GM12878 (cell line): ENCODE measurements around the gene CLTCL1. TPM values are rescaled to one million over a fixed set of nuclear protein-coding genes. Genes with fewer than 3 reads are reported as not detected.

ENCODE experiments used
- ATAC-seq: fragments of 200-7000 bp; cut with Tn5 transposase; 3 replicates; pipeline ENCODE4 v1.9.1; 2020; ENCODE audit warnings: mild to moderate bottlenecking, moderate library complexity
- BruUV-seq: library from RNA; stranded (reverse); fragments of 400-500 nt; replicated peaks from 2 replicates; lab custom pipeline; 2021; lab: Mats Ljungman, UMichigan
- CTCF ChIA-PET: fragments of 300-600 bp; sonication (Branson Sonifier 250); formaldehyde crosslinking; extraction: SDS; loops from one replicate; lab custom pipeline; 2021; ENCODE audit warnings: inconsistent platforms; lab: Yijun Ruan, JAX
- POLR2A ChIA-PET: fragments of 350-600 bp; formaldehyde crosslinking; extraction: SDS; loops from one replicate; lab custom pipeline; 2021; ENCODE audit warnings: inconsistent platforms; lab: Charles Lee
- RAD21 ChIA-PET: fragments of 300-600 bp; sonication (Branson Sonifier 250); formaldehyde crosslinking; loops from one replicate; lab custom pipeline; 2023; ENCODE audit warnings: antibody characterized with exemption; ENCODE audit not compliant: unreplicated experiment; lab: Charles Lee
- SMC1A ChIA-PET: fragments of 300-600 bp; sonication (Branson Sonifier 250); formaldehyde crosslinking; loops from one replicate; lab custom pipeline; 2023; ENCODE audit not compliant: unreplicated experiment, uncharacterized antibody; lab: Charles Lee
- DNase-seq: peaks from one replicate; pipeline ENCODE4 v3.0.0-alpha.2; 2011; ENCODE audit warnings: low read depth, low spot score
- FAIRE-seq: peaks from 3 replicates; lab custom pipeline; 2011; peaks lifted over from hg19 to GRCh38; lab: Jason Lieb, UNC
- H2AFZ ChIP-seq: 2 replicates; pipeline ENCODE4 v1.6.0; 2011; ENCODE audit warnings: low read depth, low read length, control low read depth; ENCODE audit not compliant: control insufficient read depth
- H3K27ac ChIP-seq: 2 replicates; pipeline ENCODE4 v1.5.1; 2011; ENCODE audit warnings: control low read depth; ENCODE audit not compliant: control insufficient read depth, insufficient read depth
- H3K27me3 ChIP-seq, 2 experiments: replicated peaks in 1 of 2; 2 replicates each; pipeline versions ENCODE4 v1.6.0 to v1.6.1; 2011; ENCODE audit warnings: low read length in 1 of 2; ENCODE audit not compliant: control insufficient read depth in 2 of 2, insufficient read depth in 2 of 2
- H3K36me3 ChIP-seq, 2 experiments: 2 replicates each; pipeline ENCODE4 v1.5.1; 2011; ENCODE audit warnings: low read length in 1 of 2; ENCODE audit not compliant: control insufficient read depth in 2 of 2, insufficient read depth in 2 of 2
- H3K4me1 ChIP-seq: 2 replicates; pipeline ENCODE4 v1.6.1; 2011; ENCODE audit warnings: mild to moderate bottlenecking, low read length, moderate library complexity, mixed read lengths; ENCODE audit not compliant: control insufficient read depth, insufficient read depth
- H3K4me2 ChIP-seq: 2 replicates; pipeline ENCODE4 v1.6.0; 2011; ENCODE audit warnings: control low read depth; ENCODE audit not compliant: control insufficient read depth, insufficient read depth
- H3K4me3 ChIP-seq: fragments of 200-600 bp; sonication (generic); 2 replicates; pipeline ENCODE4 v1.5.1; 2016
- H3K79me2 ChIP-seq: 2 replicates; pipeline ENCODE4 v1.6.0; 2011; ENCODE audit warnings: low read length; ENCODE audit not compliant: control insufficient read depth, insufficient read depth
- H3K9ac ChIP-seq: 2 replicates; pipeline ENCODE4 v1.8.0; 2011; ENCODE audit warnings: low read length, control low read depth, mixed read lengths; ENCODE audit not compliant: control insufficient read depth, insufficient read depth
- H3K9me3 ChIP-seq: replicated peaks from 3 replicates; pipeline ENCODE4 v1.5.1; 2011; ENCODE audit warnings: mild to moderate bottlenecking, low read length; ENCODE audit not compliant: control insufficient read depth, insufficient read depth
- H4K20me1 ChIP-seq: 2 replicates; pipeline ENCODE4 v1.6.0; 2011; ENCODE audit not compliant: control insufficient read depth, insufficient read depth
- CBFB ChIP-seq: IDR thresholded peaks from 2 replicates; pipeline ENCODE4 v1.6.1; 2016; ENCODE audit warnings: antibody characterized with exemption, low read depth
- CEBPB ChIP-seq, 2 experiments: fragments of 150-350 bp in 1 of 2; IDR thresholded peaks; 2 replicates each; pipeline ENCODE4 v1.6.1; 2012 to 2014; ENCODE audit warnings: low read depth in 2 of 2, low read length in 2 of 2, borderline replicate concordance in 1 of 2, inconsistent platforms in 1 of 2
- CHD2 ChIP-seq: IDR thresholded peaks from 2 replicates; pipeline ENCODE4 v1.6.1; 2011; ENCODE audit warnings: low read depth, low read length, improper control_type of control experiment, borderline replicate concordance
- MEF2A ChIP-seq: IDR thresholded peaks from 2 replicates; pipeline ENCODE4 v1.6.1; 2011; ENCODE audit warnings: low read depth, mild to moderate bottlenecking, low read length, moderate library complexity; ENCODE audit not compliant: insufficient read depth
- MYB ChIP-seq: fragments of 150-350 bp; IDR thresholded peaks from 2 replicates; pipeline ENCODE4 v1.6.1; 2014; ENCODE audit warnings: mild to moderate bottlenecking, low read depth, low read length, borderline replicate concordance
- NFIC ChIP-seq: IDR thresholded peaks from 2 replicates; pipeline ENCODE4 v1.6.1; 2012; ENCODE audit warnings: low read depth, mild to moderate bottlenecking, inconsistent platforms, low read length, moderate library complexity
- NFXL1 ChIP-seq: fragments of 450-650 bp; IDR thresholded peaks from 2 replicates; pipeline ENCODE4 v1.6.1; 2017; ENCODE audit warnings: antibody characterized with exemption, mild to moderate bottlenecking, borderline replicate concordance
- NR2C2 ChIP-seq: IDR thresholded peaks from 2 replicates; pipeline ENCODE4 v1.6.1; 2011; ENCODE audit warnings: borderline replicate concordance, low read depth; ENCODE audit not compliant: control insufficient read depth, insufficient read length
- SMARCA5 ChIP-seq: fragments of 450-650 bp; IDR thresholded peaks from 2 replicates; pipeline ENCODE4 v1.6.1; 2017; ENCODE audit warnings: mild to moderate bottlenecking
- SPI1 ChIP-seq: IDR thresholded peaks from 2 replicates; pipeline ENCODE4 v1.6.1; 2011; ENCODE audit warnings: low read depth, mild to moderate bottlenecking, low read length, moderate library complexity, borderline replicate concordance; ENCODE audit not compliant: insufficient read depth
- TAF1 ChIP-seq: IDR thresholded peaks from 2 replicates; pipeline ENCODE4 v1.6.1; 2011; ENCODE audit warnings: mild to moderate bottlenecking, low read depth, low read length, borderline replicate concordance
- WGBS: methylation state at CpG from one replicate; pipeline ENCODE4 v1.1.6; 2016; ENCODE audit warnings: low lambda C conversion rate; ENCODE audit not compliant: insufficient replicate concordance, insufficient coverage; ENCODE audit errors: missing lambda C conversion rate; 5-methylcytosine and 5-hydroxymethylcytosine counted together
- in situ Hi-C: fragments of 300-500 bp; cut with MboI; formaldehyde crosslinking; loops from 9 replicates; pipeline ENCODE4 v1.14.3; 2018; ENCODE audit warnings: mixed read lengths
- intact Hi-C: fragments of 100-400 bp; cut with micrococcal nuclease; formaldehyde crosslinking; loops from one replicate; pipeline ENCODE4 v1.14.2; 2022; ENCODE audit not compliant: unreplicated experiment
- polyA plus RNA-seq, 11 experiments: library from polyadenylated mRNA; depleted of rRNA in 4 of 11; unstranded in 6 of 11; stranded (reverse) in 5 of 11; fragments of >200 nt; fragmentation: Nextera tagmentation in 4 of 11; fragmentation: Illumina TruSeq in 1 of 11; extraction: Ambion mirVana in 4 of 11; extraction: Trizol in 1 of 11; gene quantifications; 1 replicate in 1 of 11; 2 replicates in 10 of 11; pipeline versions ENCODE4 v1.2.1 to v1.2.3, GENCODE V29; 2011 to 2016; ENCODE audit warnings: inconsistent platforms in 2 of 11, missing spikeins in 2 of 11, low read depth in 1 of 11
- total RNA-seq, 4 experiments: library from RNA; depleted of rRNA in 3 of 4; stranded (reverse); fragments of >200 nt in 3 of 4; fragmentation: Illumina TruSeq in 1 of 4; extraction: Trizol in 1 of 4; gene quantifications; 2 replicates each; pipeline versions ENCODE4 v1.2.1 to v1.2.3, GENCODE V29; 2013 to 2021
- TF ChIP-seq, protein P1 (sequence below): fragments of 450-650 bp; IDR thresholded peaks from 2 replicates; pipeline ENCODE4 v1.6.1; 2017; ENCODE audit warnings: mild to moderate bottlenecking, moderate library complexity
- TF ChIP-seq, protein P2 (sequence below): fragments of 450-650 bp; formaldehyde crosslinking; IDR thresholded peaks from 2 replicates; pipeline ENCODE4 v1.5.0; 2022; ENCODE audit warnings: mild to moderate bottlenecking, missing genetic modification characterization
- TF ChIP-seq, protein P3 (sequence below): fragments of 150-350 bp; IDR thresholded peaks from 2 replicates; pipeline ENCODE4 v1.6.1; 2014; ENCODE audit warnings: mild to moderate bottlenecking, low read depth, low read length

Gene CLTCL1
- total and polyA plus RNA-seq, 10 of the 15 experiments (the other 5 are each of a cell fraction or from before 2014, with no cell fraction given), result under 0.01 to 0.35 (median 0.12) TPM; not detected in 2

DNA sequence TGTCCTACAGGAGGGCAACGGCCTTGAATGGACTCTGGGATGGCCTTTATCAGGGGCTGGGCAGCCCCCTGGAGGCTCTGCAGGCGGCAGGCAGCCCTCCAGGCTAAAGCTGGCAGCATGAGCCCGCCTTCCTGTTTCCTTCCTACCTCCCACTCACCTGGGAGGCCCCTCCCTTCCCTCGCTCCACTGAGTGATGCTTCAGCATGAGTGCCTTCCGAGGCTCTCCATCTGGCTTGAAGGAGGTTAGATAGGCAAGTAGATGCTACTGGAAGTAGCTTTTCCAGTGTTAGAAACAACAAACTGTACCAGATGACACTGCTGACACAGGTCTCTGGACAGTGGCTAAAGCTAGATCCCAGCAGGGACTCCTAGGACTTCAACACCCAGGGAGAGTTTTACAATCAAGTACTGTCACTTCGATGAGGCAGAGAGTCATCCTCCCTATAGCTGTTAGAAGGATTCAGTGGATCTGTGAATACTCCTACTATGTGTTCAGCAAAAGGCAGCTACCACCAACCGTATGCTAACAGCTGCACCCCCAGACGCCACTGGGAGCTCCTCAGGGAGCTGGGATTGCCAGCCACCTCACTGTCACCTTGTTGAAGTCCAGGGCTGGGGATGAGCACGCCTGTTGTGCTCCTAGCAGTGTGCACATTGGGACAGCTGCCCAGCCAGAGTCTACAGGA is 108.9 kb downstream of the CLTCL1 start:
- ChIA-PET CTCF (interaction anchor here (0.8 to 1.1 kb wide), 3 partner anchors 276 to 294 kb away, joined by 3 to 4 read pairs (median 3); no protein-coding TSS in a partner anchor), SMC1A (interaction anchor here (1.0 kb wide), 1 partner anchor 295 kb away, joined by 3 read pairs; no protein-coding TSS in a partner anchor), RAD21 (interaction anchor here (1.0 to 1.3 kb wide), 2 partner anchors 13 to 109 kb away, joined by 3 read pairs; partner anchors contain the start of gene CLTCL1), POLR2A (no interaction called here)
- no TSS peak for BruUV-seq
- no peak overlapping the region for H3K27ac ChIP-seq
- H3K4me3 ChIP-seq, result no peak overlapping the region
- H2AFZ ChIP-seq, result no peak overlapping the region
- H4K20me1 ChIP-seq, result no peaks in the 10 kb centered on the region
- no peak for DNase-seq
- no peak for FAIRE-seq
- 6% methylated on average over 9 of the region's 9 CpGs for WGBS
- in situ Hi-C loops (loop anchor here (5.0 kb wide), 1 partner anchor 110 kb away; the partner anchor contains the start of gene CLTCL1), intact Hi-C loops (no loop called here)
- H3K9ac ChIP-seq, result no peak overlapping the region
- peaks cover 9% of the 10 kb centered on the region; the same call in 1 of the 2 replicates for H3K4me1 ChIP-seq
- ATAC-seq, result no peak
- peaks cover 0 to 1% of the 10 kb centered on the region in 2 experiments; a peak in 1 of 4 replicates for H3K27me3 ChIP-seq
- H3K36me3 ChIP-seq, result no peaks in the 10 kb centered on the region
- H3K79me2 ChIP-seq, result peaks cover 5% of the 10 kb centered on the region
- H3K9me3 ChIP-seq, result no peaks in the 10 kb centered on the region
- peak overlapping the region; percentile 19 for H3K4me2 ChIP-seq
- no peak for TF ChIP-seq CEBPB (IDR thresholded peaks at IDR 0.05; ENCODE audit: borderline replicate concordance in 1 of 2, low read depth in 2 of 2, low read length in 2 of 2)
- no peak for TF ChIP-seq CBFB
- TF ChIP-seq SPI1, result no peak
- TF ChIP-seq, protein P1, sequence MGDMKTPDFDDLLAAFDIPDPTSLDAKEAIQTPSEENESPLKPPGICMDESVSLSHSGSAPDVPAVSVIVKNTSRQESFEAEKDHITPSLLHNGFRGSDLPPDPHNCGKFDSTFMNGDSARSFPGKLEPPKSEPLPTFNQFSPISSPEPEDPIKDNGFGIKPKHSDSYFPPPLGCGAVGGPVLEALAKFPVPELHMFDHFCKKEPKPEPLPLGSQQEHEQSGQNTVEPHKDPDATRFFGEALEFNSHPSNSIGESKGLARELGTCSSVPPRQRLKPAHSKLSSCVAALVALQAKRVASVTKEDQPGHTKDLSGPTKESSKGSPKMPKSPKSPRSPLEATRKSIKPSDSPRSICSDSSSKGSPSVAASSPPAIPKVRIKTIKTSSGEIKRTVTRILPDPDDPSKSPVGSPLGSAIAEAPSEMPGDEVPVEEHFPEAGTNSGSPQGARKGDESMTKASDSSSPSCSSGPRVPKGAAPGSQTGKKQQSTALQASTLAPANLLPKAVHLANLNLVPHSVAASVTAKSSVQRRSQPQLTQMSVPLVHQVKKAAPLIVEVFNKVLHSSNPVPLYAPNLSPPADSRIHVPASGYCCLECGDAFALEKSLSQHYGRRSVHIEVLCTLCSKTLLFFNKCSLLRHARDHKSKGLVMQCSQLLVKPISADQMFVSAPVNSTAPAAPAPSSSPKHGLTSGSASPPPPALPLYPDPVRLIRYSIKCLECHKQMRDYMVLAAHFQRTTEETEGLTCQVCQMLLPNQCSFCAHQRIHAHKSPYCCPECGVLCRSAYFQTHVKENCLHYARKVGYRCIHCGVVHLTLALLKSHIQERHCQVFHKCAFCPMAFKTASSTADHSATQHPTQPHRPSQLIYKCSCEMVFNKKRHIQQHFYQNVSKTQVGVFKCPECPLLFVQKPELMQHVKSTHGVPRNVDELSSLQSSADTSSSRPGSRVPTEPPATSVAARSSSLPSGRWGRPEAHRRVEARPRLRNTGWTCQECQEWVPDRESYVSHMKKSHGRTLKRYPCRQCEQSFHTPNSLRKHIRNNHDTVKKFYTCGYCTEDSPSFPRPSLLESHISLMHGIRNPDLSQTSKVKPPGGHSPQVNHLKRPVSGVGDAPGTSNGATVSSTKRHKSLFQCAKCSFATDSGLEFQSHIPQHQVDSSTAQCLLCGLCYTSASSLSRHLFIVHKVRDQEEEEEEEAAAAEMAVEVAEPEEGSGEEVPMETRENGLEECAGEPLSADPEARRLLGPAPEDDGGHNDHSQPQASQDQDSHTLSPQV, result no peak
- TF ChIP-seq, protein P2, sequence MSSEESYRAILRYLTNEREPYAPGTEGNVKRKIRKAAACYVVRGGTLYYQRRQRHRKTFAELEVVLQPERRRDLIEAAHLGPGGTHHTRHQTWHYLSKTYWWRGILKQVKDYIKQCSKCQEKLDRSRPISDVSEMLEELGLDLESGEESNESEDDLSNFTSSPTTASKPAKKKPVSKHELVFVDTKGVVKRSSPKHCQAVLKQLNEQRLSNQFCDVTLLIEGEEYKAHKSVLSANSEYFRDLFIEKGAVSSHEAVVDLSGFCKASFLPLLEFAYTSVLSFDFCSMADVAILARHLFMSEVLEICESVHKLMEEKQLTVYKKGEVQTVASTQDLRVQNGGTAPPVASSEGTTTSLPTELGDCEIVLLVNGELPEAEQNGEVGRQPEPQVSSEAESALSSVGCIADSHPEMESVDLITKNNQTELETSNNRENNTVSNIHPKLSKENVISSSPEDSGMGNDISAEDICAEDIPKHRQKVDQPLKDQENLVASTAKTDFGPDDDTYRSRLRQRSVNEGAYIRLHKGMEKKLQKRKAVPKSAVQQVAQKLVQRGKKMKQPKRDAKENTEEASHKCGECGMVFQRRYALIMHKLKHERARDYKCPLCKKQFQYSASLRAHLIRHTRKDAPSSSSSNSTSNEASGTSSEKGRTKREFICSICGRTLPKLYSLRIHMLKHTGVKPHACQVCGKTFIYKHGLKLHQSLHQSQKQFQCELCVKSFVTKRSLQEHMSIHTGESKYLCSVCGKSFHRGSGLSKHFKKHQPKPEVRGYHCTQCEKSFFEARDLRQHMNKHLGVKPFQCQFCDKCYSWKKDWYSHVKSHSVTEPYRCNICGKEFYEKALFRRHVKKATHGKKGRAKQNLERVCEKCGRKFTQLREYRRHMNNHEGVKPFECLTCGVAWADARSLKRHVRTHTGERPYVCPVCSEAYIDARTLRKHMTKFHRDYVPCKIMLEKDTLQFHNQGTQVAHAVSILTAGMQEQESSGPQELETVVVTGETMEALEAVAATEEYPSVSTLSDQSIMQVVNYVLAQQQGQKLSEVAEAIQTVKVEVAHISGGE, result no peak
- no peak for TF ChIP-seq MYB
- TF ChIP-seq, protein P3, sequence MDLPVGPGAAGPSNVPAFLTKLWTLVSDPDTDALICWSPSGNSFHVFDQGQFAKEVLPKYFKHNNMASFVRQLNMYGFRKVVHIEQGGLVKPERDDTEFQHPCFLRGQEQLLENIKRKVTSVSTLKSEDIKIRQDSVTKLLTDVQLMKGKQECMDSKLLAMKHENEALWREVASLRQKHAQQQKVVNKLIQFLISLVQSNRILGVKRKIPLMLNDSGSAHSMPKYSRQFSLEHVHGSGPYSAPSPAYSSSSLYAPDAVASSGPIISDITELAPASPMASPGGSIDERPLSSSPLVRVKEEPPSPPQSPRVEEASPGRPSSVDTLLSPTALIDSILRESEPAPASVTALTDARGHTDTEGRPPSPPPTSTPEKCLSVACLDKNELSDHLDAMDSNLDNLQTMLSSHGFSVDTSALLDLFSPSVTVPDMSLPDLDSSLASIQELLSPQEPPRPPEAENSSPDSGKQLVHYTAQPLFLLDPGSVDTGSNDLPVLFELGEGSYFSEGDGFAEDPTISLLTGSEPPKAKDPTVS, result no peak
- no peak for TF ChIP-seq MEF2A
- no peak for TF ChIP-seq NFIC
- no peak for TF ChIP-seq CHD2
- TF ChIP-seq TAF1, result no peak
- TF ChIP-seq SMARCA5, result no peak
- TF ChIP-seq NFXL1, result no peak
- TF ChIP-seq NR2C2, result no peak
